HK-2 (cell line): ENCODE results near the gene ELOVL2.
"Not testable (repeated sequence)": the region's sequence is repeated elsewhere in the genome, so short reads cannot be mapped to it uniquely, and the experiment has no call there.

Source experiments
- DNase-seq: peaks from one replicate; pipeline ENCODE4 v3.0.0-alpha.2; 2018; ENCODE audit not compliant: unreplicated experiment

The ELOVL2 gene

DNA sequence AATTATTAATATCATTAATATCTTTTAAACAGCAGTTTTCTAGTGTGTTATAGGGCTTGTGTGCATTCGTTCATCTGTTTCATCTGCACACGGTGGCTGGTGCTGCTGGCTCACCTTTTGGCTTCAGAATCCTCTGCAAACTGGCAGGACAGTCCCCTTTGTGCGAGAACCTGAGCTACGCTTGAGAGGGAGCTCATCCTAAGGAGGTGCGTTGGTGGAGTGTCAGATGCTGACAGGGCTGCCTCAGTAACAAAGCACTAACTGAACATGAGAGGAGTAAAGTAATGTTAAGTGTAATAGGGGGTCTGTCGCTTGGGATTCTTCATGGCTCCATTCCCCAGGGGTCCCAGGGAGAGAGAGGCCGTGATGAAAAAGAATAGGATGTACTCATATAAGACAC is 22.4 kb downstream of the ELOVL2 start:
- DNase-seq = no peak

DNA sequence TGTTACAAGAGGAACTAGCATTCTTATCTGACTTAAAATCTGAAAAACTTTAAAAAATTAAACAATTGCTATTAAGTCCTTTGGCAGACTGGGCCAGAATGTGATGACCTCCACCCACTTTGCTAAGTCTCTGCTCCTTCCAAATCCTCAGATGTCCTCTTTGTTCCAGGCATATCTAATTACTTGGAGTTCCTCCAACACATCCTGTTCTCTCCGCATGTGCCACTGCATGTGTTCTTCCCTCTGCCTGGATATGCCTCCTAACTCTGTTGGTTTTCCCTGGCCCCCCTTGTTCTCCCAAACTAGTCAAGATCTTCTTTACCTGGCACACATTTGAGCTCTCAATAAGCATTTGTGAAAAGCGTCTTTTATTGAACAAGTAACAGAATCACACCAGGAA is 23.1 kb downstream of the ELOVL2 start:
- no peak for DNase-seq

DNA sequence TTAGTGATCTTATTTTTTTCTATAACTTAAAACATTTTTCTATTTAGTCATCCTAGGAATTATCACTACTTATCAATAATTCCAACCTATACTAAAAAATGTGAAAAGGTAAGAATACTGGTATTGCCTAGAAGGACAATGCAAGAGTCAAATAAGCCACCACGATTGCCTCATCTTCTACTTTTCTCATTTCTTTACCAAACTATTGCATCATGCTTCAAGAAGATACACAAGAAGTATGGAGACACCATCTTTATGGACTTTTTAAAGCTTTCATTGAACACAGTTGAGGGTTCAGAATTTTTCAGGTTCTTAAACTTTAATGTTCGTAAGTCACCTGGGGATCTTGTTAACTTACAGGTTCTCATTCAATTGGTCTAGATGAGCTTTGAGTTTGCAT is 25.9 kb downstream of the ELOVL2 start:
- no peak for DNase-seq

DNA sequence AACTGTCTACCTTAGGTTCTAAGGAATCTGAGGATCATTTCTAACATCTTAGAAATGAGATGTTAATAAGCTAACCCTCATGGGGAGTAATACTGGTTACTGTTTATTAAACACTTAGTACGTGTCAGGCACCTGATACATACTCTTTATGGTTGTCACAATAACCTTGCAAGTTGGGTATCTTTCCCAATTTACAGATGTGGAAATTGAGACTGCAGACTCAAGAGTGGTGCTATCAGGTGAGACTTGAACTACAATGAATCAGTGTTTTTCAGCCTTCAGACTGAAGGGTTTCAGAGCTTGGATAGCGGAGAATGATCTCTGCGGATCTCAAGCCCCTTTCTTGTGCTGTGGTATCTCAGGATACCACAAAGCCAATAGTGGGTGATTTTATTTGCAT is 27.0 kb downstream of the ELOVL2 start:
- no peak for DNase-seq

DNA sequence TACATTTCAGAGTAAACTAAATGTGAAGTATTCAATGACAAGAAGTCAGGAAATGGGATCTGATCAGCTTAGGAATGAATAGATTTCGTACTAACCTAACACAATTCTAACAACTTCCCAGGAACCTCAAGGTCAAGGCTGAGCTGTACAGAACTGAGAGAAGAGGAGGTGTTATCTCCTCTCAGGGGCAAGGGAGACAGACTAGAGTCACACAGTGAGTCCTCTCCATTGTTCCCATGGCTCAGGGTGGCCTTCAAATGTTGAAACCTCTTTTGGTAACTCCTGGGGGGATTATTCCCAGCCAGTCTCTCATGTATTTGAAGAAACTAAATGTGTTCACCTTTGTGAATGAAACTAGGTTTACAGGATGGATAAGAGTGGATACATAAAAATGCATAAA is 27.7 kb downstream of the ELOVL2 start:
- no peak for DNase-seq

DNA sequence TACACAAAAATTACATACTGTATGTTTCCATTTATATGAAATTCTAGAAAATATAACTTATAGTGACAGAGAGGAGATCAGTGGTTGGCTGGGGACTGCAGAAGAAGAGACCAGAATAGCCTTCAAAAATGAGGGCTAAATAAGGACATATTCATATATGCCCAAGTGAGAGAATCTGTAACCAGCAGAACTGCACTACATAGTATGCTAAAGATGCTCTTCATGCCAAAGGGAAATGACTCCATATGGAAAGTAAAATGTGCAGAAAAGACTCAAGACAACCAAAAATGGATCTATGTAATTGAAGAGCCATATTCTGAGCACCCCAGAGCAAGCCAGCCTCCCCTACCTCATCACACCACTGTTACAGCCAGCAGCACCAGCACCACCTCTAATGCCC is 29.0 kb downstream of the ELOVL2 start:
- no peak for DNase-seq

DNA sequence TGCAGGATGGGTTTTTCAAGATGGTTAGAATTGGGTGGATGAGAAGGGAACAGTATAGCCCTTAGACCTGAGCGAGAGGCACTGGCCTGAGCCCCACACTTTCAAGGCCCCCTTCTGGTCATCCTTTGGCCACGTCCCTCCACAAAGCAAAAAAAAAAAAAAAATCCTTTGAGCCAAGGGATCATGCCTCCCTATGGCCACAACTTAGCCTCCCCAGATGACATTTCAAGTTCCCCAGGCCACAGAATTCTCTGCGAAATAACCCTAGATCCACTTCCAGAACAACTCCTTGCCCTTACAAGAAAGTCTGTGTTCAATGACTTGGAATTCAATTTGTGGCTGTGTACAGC is 30.4 kb downstream of the ELOVL2 start:
- no peak for DNase-seq

DNA sequence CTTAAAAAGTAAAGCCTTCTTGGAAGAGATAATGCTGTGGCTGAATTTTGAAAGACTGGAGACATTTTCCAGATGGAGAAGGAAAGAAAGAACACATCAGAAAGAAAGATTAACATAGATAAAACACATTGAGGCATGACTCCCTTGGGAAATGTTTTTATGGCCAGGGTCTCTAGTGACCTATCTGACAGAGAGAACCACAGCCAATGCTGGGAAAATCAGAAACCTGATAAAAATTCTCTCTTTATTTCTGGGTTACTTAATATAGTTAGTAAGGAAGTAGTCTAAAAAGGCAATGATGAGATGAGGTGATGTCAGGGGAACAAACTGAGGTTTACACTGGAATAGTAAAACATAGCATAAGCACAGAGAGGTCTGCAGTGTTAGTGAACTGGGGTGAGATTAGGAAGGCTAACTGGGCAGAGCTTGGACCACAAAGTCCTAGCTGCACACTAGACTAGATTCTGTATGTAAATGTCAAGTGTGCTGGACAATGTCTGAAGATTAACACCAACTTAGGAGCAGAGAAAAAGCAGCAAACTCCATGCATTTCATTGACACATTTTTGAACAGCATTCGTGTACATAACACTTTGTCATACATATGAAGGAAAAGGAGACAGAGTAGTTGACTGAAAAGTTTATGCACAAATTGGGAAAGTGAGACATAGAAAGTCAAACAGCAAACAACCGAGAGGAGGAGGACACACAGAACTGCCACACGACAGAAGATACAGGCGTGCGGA is 31.0 kb downstream of the ELOVL2 start:
- no peak for DNase-seq

DNA sequence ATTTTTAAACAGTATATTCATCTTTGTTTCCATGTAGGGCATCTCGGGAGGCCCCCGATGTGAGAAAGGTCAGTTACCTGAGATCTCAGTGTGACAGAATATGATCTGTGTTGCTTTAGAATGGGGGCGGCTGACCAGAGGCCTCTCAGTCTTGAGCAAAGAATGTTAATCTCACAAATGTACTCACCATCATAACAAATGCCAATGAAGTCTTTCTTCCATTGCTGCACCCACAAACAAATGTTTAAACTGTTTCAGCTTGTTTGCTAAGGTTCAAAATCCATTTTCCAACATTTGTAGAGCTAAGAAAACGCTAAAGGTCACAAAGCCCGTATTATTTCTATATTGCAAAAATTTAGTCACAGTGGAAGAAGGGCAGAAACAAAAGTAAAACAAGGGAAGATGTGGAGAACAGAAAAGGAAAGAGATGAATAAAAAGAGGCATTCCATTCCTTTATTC is 31.8 kb downstream of the ELOVL2 start:
- no peak for DNase-seq

DNA sequence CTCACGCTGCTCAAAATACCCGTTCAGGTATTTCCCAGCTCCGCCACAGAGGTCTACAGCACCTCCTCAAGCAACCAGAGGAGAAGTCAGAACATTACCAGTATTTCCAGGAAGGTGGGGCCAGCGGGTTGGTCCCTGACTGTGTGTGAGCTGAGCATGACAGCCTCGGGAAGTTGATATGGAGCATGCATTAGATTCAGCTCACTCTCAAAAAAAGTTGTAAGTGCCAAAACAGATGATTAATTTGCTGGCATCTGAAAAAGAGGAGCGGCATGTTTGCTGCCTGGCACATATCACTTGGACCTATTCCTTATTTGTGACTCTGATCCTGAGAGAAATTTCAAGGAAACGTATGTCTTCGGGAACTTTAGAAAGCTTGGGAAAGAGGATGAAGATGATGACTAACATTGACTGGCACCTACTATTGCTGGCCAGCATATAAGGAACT is 32.3 kb downstream of the ELOVL2 start:
- no peak for DNase-seq

DNA sequence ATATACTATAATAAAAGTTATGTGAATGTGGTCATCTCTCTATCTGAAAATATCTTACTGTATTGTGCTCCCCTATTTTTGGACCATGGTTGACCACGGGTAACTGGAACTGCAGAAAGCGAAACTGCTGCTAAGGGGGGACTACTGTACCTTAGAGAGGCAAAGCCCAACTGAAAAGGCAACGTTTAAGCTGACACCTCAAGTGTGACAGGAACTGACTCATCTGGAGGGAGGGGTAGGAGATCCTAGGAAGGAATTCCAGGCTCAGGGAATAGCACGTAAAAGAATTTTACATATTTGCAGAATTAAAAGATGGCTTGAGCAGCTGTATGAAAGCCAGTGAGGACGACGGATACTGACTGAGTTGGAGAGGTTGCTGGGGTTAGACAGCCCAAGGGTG is 34.8 kb downstream of the ELOVL2 start:
- peak; percentile 17 for DNase-seq

DNA sequence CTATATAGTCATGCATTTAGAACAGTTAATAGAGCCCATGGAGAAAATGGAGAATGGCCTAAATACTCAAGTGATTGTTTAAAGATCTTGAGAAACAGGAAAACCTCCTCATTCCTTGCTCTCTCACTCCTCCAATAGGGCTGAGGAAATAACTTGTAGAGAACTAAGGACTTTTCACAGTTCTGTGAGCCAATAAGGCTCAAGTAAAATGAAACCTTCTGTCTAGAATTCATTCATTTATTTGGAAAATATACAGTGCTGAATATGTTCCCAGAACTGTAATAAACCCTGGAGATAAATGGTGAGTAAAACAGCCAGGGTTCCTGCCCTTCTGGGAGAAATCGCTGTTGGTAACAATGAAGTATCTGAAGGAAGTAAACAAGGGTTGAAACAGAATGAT is 35.3 kb downstream of the ELOVL2 start:
- DNase-seq = no peak

DNA sequence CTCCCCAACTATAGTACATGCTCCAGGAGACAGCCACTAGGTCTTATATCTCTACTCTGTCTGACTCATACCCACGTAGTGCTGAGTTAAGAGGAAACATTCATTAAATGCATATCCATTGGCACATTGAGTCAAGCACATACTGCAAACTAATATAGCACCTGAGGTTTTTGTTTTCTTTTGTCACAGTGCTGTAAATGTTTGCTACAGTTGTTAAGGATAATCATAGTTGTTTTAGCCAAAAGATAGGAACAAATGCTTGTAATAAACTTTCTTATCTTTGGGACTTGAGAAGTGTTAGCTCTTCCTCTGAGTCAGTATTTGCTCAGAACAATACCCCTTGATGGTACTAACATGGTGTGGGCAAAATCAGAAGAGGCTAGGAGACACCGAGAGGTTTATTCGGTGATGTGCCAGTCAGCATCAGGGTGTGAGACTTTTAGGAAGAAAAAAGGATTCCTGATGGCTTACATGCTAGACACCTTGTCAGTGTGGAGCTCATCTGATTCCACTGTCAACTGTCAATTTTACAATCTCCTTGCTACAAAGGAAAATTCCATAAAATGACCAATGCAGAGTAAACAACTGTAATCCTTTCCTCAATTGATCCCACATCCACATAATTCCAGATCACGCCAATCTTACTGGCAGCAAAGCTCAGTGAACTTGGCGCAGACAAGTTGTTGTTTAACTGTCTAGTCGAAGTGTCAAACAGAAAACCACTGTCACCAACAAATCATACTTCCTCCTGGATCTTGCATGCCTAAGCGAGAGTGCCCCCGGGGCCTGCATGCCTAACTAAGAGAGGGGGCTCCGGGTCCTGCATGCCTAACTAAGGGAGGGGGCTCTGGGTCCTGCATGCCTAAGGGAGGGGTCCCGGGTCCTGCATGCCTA is 36.1 kb downstream of the ELOVL2 start:
- no peak for DNase-seq

DNA sequence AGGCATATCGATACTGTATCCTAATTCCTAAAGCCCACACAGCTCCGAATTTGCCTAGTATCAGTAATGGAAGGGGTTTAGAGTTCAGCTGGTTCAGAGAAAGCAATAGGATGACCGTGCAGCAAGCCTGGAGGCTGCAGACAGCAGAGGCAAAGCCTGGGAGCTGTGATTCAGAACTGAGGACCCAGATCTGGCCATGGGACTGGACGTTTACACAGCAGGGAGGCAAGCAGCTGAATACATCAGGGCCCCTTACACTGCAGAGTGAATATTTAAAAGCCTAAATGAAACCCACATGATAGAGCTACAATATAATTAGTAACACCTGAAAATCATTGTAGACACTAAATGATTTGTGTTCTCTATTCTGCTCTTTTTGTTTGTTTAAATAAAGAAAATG is 38.0 kb downstream of the ELOVL2 start:
- DNase-seq = no peak

DNA sequence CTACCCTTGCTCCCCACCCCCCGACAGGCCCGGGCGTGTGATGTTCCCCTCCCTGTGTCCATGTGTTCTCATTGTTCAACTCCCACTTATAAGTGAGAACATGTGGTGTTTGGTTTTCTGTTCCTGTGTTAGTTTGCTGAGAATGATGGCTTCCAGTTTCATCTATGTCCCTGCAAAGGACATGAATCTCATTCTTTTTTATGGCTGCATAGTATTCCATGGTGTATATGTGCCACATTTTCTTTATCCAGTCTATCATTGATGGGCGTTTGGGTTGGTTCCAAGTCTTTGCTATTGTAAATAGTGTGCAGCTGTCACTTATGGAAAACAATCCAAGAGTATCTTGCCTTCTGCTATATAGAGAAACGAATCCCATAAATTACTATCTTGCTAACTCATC is 40.8 kb downstream of the ELOVL2 start:
- not testable (repeated sequence) for DNase-seq

DNA sequence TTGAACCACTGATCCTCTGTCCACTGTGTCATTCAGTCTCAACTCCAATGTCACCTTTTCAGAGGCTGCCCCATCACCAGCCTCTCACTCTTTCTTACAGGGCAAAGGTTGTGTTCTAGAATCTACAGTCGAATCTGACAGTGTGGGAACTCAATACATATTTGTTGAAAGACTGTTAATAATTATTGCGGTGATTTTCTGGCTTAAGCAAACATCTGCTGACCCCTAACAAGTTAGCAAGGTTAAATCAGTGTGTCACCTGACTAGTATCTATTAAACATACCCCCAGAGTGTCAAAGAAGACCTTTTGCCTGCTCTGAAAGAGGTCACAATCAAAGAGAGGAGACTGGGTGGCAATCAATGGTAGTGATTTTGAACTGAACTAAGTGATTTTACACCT is 41.9 kb downstream of the ELOVL2 start:
- DNase-seq = no peak

DNA sequence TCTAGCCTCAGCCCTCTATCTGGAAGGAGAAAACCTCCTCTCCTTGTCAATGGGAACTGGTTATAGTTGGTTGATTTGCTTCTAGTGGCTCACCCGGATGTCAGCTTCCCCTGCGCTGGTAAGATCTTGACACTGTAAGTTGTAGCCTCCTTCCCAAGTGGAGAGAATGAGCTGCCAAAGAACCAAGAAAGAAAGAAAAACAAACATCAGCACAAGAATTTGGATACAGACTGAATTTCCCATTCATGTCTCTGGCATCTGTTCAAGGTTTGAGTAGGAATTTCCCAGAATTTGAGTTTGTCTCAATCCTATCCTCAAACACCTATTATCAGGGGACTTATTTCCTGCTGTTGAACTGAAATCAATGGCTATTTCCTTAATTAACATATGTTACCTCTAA is 44.1 kb downstream of the ELOVL2 start:
- DNase-seq = no peak

DNA sequence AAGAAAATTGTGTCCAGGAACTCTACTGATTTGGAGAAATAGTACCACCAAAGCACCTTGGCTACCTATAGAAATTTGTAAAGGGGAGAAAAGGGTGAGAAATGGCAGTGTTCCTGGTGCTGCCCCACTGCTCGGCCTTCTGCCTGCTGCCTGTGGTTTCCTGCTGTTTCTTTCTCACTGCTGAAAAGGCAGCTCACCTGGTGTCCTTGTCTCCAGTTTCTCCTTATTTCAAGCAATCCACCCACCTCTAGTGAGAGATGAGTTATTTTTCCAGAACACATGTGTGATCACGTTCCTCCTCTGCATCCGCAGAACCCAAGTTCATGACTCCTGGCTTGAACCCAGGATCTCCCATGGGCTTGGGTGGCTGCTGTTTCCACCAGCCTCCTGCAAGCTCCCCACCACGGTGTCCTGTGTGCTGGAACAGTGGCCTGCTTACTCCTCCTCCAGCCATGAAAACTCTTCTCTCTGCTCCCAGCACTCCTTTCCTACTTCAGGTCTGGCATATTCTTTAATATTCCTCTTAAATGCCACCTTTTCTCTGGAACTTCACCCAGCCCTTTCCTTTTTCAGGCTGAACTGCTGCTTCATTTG is 48.9 kb downstream of the ELOVL2 start:
- DNase-seq = no peak

DNA sequence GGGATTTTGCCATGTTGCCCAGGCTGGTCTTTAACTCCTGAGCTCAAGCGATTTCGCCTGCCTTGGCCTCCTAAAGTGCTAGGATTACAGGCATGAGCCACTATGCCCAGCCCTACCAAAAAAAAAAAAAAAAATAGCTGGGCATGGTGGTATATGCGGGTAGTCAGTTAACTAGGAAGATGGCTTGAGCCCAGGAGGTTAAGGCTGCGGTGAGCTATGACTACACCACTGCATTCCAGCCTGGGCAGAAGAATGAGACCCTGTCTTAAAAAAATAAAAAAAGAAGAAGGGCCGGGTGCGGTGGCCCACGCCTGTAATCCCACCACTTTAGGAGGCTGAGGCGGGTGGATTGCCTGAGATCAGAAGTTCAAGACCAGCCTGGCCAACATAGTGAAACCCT is 50.2 kb downstream of the ELOVL2 start:
- DNase-seq = no peak

DNA sequence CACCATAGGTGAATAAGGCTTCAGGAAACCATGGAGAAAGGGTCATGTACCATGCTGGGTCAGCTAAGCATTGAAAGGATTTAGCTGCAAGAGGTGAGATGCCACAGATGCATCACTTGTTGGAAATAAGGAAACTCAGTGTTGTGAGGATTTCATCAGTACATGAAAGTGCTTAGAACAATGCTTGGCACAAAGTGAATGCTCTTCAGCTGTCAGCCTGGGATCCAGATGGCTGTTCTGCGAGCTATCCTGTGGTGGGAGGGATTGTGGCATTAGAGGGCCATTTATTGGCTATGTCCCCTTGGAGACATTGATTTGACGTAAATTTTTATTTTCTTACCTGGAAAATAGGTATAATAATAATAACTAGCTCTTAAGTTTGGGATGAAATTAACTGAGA is 53.0 kb downstream of the ELOVL2 start:
- no peak for DNase-seq

DNA sequence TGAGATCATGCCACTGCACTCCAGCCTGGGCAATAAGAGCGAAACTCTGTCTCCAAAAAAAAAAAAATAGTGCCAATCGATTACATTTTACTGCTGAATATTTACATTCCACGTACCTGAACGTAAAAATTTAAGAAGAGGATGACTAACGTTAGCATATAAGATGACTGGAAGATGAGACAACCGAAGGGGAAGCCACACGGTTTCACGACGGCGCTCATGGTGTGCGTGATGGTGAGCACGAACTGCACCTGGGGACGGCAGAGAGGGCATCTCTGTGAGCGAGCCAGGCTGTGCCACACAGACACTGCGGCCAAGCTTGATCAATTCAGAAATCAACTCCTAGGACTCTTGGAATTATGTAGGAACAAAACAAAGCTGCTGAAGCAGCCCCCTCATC is 54.5 kb downstream of the ELOVL2 start:
- DNase-seq = no peak

DNA sequence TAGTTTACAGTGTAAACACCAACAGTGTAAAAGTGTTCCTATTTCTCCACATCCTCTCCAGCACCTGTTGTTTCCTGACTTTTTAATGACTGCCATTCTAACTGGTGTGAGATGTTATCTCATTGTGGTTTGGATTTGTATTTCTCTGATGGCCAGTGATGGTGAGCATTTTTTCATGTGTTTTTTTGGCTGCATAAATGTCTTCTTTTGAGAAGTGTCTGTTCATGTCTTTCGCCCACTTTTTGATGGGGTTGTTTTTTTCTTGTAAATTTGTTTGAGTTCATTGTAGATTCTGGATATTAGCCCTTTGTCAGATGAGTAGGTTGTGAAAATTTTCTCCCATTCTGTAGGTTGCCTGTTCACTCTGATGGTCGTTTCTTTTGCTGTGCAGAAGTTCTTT is 59.1 kb downstream of the ELOVL2 start:
- DNase-seq = not testable (repeated sequence)

DNA sequence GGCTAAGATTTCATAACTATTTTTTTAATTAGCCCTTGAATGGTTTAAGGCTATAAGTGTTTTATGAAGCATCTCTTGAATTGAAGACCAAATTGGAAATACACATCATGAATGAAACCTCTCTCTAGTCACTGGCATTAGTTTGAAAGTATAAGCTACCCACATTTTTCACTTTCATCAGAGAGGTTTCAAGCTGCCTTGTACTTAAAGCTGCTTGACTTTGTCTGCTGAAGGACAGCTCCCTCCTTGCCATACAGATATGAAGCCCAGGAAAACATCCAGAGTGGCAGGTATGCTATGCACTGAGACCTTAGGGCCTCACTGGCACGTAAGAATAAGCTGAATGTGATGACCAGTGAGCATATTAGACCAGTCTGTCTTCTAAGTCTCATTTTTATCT is 62.7 kb downstream of the ELOVL2 start:
- no peak for DNase-seq
